ENCODE measurements around the gene PRKCB. TPM values are rescaled to one million over a fixed set of nuclear protein-coding genes. Genes with fewer than 3 reads are reported as not detected.

Gene PRKCB
- total and polyA plus RNA-seq, 3 donors from 2014 or later = 25.5 to 49.7 (median 26.6) TPM

DNA sequence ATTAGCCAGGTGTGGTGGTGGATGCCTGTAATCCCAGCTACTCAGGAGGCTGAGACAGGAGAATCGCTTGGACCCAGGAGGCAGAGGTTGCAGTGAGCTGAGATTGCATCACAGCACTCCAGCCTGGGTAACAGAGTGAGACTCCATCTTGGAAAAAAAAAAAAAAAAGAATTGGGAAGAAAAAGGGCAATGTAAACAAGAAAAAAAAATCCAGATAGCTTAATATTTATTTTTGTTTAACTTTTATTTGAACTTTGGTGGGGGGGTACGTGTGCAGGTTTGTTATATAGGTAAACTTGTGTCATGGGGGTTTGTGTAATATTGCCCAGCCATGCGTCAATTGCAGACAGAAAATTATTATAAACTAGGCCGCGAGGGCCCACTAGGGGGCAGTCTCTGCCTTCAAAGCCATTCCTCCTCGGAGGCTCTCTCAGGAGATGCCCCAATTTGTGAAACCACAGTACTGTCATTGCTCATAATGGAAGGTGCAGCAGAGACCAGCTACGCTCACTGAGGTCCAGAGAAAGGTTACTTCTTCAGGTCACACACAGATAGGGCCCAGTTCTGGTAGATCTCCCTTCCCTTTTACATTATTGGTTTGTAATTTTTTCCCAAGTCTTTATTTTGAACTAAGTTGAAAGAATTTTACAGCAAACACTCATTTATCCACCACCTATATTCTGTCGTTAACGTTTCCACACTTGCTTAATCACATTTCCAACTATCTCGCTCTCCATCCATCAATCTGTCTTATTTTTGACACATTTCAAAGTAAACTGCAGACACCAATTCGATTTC is 206.2 kb downstream of the PRKCB start:
- no peaks in the 10 kb centered on the region for H3K4me1 ChIP-seq
- no peak overlapping the region for H3K27ac ChIP-seq
- TF ChIP-seq, protein P1, sequence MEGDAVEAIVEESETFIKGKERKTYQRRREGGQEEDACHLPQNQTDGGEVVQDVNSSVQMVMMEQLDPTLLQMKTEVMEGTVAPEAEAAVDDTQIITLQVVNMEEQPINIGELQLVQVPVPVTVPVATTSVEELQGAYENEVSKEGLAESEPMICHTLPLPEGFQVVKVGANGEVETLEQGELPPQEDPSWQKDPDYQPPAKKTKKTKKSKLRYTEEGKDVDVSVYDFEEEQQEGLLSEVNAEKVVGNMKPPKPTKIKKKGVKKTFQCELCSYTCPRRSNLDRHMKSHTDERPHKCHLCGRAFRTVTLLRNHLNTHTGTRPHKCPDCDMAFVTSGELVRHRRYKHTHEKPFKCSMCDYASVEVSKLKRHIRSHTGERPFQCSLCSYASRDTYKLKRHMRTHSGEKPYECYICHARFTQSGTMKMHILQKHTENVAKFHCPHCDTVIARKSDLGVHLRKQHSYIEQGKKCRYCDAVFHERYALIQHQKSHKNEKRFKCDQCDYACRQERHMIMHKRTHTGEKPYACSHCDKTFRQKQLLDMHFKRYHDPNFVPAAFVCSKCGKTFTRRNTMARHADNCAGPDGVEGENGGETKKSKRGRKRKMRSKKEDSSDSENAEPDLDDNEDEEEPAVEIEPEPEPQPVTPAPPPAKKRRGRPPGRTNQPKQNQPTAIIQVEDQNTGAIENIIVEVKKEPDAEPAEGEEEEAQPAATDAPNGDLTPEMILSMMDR (IDR thresholded peaks at IDR 0.05) = peak; percentile 63 to 80 (median 71)
- no peak for TF ChIP-seq POLR2A (IDR thresholded peaks at IDR 0.05)
- DNase-seq = peak; percentile 86
- no peak overlapping the region for H3K4me3 ChIP-seq
- intact Hi-C loops (cut with DNase I; ENCODE audit: low total_unique reads) = no loop called here
- H3K27me3 ChIP-seq = no peaks in the 10 kb centered on the region
- no peaks in the 10 kb centered on the region for H3K36me3 ChIP-seq (ENCODE audit: low read depth, missing control alignments)
- no peaks in the 10 kb centered on the region for H3K9me3 ChIP-seq
- WGBS, 2 donors = 48 to 52% methylated on average over 11 of the region's 11 CpGs

GRCh38 chr16:24044467-24044866 is 208.7 kb downstream of the PRKCB start:
- WGBS, 2 donors = 74 to 80% methylated on average over 2 of the region's 2 CpGs
- Histone ChIP-seq H3K27me3 (no peaks in the 10 kb centered on the region), H3K27ac (no peak overlapping the region), H3K36me3 (ENCODE audit: low read depth, missing control alignments) (no peaks in the 10 kb centered on the region), H3K4me1 (no peaks in the 10 kb centered on the region), H3K9me3 (no peaks in the 10 kb centered on the region), H3K4me3 (no peak overlapping the region)
- no peak for DNase-seq
- intact Hi-C loops (cut with DNase I; ENCODE audit: low total_unique reads) = no loop called here
- TF ChIP-seq POLR2A (IDR thresholded peaks at IDR 0.05) = no peak
- TF ChIP-seq, protein P1 (IDR thresholded peaks at IDR 0.05) = no peak

- no peaks in the 10 kb centered on the region for H3K27me3 ChIP-seq
- TF ChIP-seq, protein P1 (IDR thresholded peaks at IDR 0.05) = no peak
- TF ChIP-seq POLR2A (IDR thresholded peaks at IDR 0.05) = no peak
- H3K4me3 ChIP-seq = no peak overlapping the region
- no peak overlapping the region for H3K27ac ChIP-seq
- no peak for DNase-seq
- H3K36me3 ChIP-seq (ENCODE audit: low read depth, missing control alignments) = no peaks in the 10 kb centered on the region
- 47 to 70% methylated on average over 10 to 12 of the region's 12 CpGs for WGBS, 2 donors
- intact Hi-C loops (cut with DNase I; ENCODE audit: low total_unique reads) = no loop called here
- H3K4me1 ChIP-seq = no peaks in the 10 kb centered on the region
- no peaks in the 10 kb centered on the region for H3K9me3 ChIP-seq
These were observed 209.9 kb downstream of the PRKCB start for GRCh38 chr16:24045641-24046040.

- no peaks in the 10 kb centered on the region for H3K36me3 ChIP-seq (ENCODE audit: low read depth, missing control alignments)
- intact Hi-C loops (cut with DNase I; ENCODE audit: low total_unique reads) = no loop called here
- WGBS, 2 donors = 58 to 63% methylated on average over 4 of the region's 4 CpGs
- H3K4me3 ChIP-seq = no peak overlapping the region
- no peak overlapping the region for H3K27ac ChIP-seq
- no peak for DNase-seq
- no peaks in the 10 kb centered on the region for H3K4me1 ChIP-seq
- TF ChIP-seq, protein P1 (IDR thresholded peaks at IDR 0.05) = no peak
- no peak for TF ChIP-seq POLR2A (IDR thresholded peaks at IDR 0.05)
- H3K27me3 ChIP-seq = no peaks in the 10 kb centered on the region
- no peaks in the 10 kb centered on the region for H3K9me3 ChIP-seq
These were observed 210.7 kb downstream of the PRKCB start for GRCh38 chr16:24046442-24046841.

DNA sequence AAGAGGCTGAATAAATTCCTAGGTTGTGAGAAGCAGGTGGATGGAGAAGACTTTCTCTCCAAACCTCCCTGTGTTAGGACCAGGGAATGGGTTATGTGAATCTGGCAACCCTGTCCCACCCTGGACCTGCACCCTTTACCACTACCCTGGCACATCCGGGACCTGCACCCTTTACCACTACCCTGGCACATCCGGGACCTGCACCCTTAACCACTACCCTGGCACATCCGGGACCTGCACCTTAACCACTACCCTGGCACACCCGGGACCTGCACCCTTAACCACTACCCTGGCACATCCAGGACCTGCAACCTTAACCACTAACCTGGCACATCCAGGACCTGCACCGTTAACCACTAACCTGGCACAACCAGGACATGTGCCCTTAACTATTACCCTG is 213.3 kb downstream of the PRKCB start:
- TF ChIP-seq, protein P1 (IDR thresholded peaks at IDR 0.05) = no peak
- no peak for TF ChIP-seq POLR2A (IDR thresholded peaks at IDR 0.05)
- Histone ChIP-seq H3K4me1 (no peaks in the 10 kb centered on the region), H3K9me3 (no peaks in the 10 kb centered on the region), H3K4me3 (no peak overlapping the region), H3K36me3 (ENCODE audit: low read depth, missing control alignments) (no peaks in the 10 kb centered on the region), H3K27me3 (no peaks in the 10 kb centered on the region), H3K27ac (no peak overlapping the region)
- intact Hi-C loops (cut with DNase I; ENCODE audit: low total_unique reads) = no loop called here
- DNase-seq = no peak
- WGBS, 2 donors = 92 to 93% methylated on average over 4 to 5 of the region's 5 CpGs

Data from testis (tissue), 3 donors.